HCT116 (cell line): Measurements from ENCODE around the gene ZNF503. TPM values are rescaled to one million over a fixed set of nuclear protein-coding genes. Genes with fewer than 3 reads are reported as not detected.

ENCODE experiments used
- ATAC-seq: fragments of 200-7000 bp; cut with Tn5 transposase; 2 replicates; pipeline ENCODE4 v1.9.1; 2020; ENCODE audit warnings: mild to moderate bottlenecking, moderate library complexity
- BruUV-seq: library from RNA; stranded (reverse); fragments of 400-500 nt; replicated peaks from 2 replicates; lab custom pipeline; 2021; lab: Mats Ljungman, UMichigan
- CTCF ChIA-PET: fragments of 300-600 bp; sonication (Branson Sonifier 250); formaldehyde crosslinking; loops from one replicate; lab custom pipeline; 2021; ENCODE audit warnings: antibody characterized with exemption; lab: Charles Lee
- POLR2A ChIA-PET: fragments of 300-600, 350-600 bp; sonication (Branson Sonifier 250); formaldehyde crosslinking; loops from one replicate; lab custom pipeline; 2021; ENCODE audit warnings: antibody characterized with exemption; lab: Charles Lee
- RAD21 ChIA-PET, 2 experiments: fragments of 300-600 bp; sonication (Branson Sonifier 250); formaldehyde crosslinking; loops; one replicate each; lab custom pipeline; 2023; ENCODE audit warnings: low total read pairs in 2 of 2; ENCODE audit not compliant: uncharacterized antibody in 2 of 2, unreplicated experiment in 2 of 2, low non-redundant PET in 1 of 2; lab: Charles Lee
- DNase-seq: peaks from one replicate; pipeline ENCODE4 v3.0.0-alpha.2; 2010; ENCODE audit warnings: low read depth, low spot score
- H2AFZ ChIP-seq: fragments of 200-600 bp; shearing (Covaris generic), sonication (generic); 2 replicates; pipeline ENCODE4 v1.6.1; 2017; ENCODE audit warnings: low read depth, mixed run types, mixed read lengths, antibody characterized with exemption, low read length; ENCODE audit not compliant: poor library complexity, severe bottlenecking
- H3K27ac ChIP-seq: 2 replicates; pipeline ENCODE4 v1.5.1; 2012; ENCODE audit warnings: low read depth, low read length
- H3K27me3 ChIP-seq: fragments of 200-600 bp; sonication (generic); 2 replicates; pipeline ENCODE4 v1.6.1; 2016; ENCODE audit warnings: mixed run types, low read length, mixed read lengths; ENCODE audit not compliant: insufficient read depth
- H3K36me3 ChIP-seq, 2 experiments: fragments of 200-500 bp in 1 of 2; fragments of 200-600 bp in 1 of 2; sonication (Bioruptor generic) in 1 of 2; sonication (generic) in 1 of 2; 2 replicates each; pipeline versions ENCODE4 v1.5.1 to v1.6.1; 2014 to 2016; ENCODE audit warnings: low read length in 2 of 2, inconsistent platforms in 1 of 2, mixed read lengths in 1 of 2, mixed run types in 1 of 2; ENCODE audit not compliant: insufficient read depth in 2 of 2, control insufficient read depth in 1 of 2
- H3K4me1 ChIP-seq, 2 experiments: fragments of 200-600 bp in 1 of 2; sonication (generic) in 1 of 2; 2 replicates each; pipeline versions ENCODE4 v1.5.1 to v1.6.1; 2012 to 2017; ENCODE audit warnings: low read length in 2 of 2, inconsistent platforms in 1 of 2, mild to moderate bottlenecking in 1 of 2, mixed read lengths in 1 of 2, mixed run types in 1 of 2, moderate library complexity in 1 of 2; ENCODE audit not compliant: insufficient read depth in 2 of 2, control insufficient read depth in 1 of 2
- H3K4me2 ChIP-seq: fragments of 200-600 bp; sonication (generic); 2 replicates; pipeline ENCODE4 v1.6.1; 2017; ENCODE audit warnings: mixed run types, low read length, mixed read lengths
- H3K4me3 ChIP-seq, 2 experiments: fragments of 200-600 bp in 1 of 2; sonication (generic) in 1 of 2; replicated peaks in 1 of 2; 2 replicates each; pipeline ENCODE4 v1.5.1; 2011 to 2016; ENCODE audit warnings: low read length in 2 of 2, control low read depth in 1 of 2, low read depth in 1 of 2, mild to moderate bottlenecking in 1 of 2, mixed read lengths in 1 of 2, mixed run types in 1 of 2
- H3K79me2 ChIP-seq: fragments of 200-600 bp; sonication (generic); 2 replicates; pipeline ENCODE4 v1.6.1; 2017; ENCODE audit warnings: mild to moderate bottlenecking, mixed run types, low read length, moderate library complexity, mixed read lengths; ENCODE audit not compliant: insufficient read depth
- H3K9ac ChIP-seq: fragments of 200-600 bp; sonication (generic); 2 replicates; pipeline ENCODE4 v1.6.1; 2016; ENCODE audit warnings: low read length, mixed read lengths
- H3K9me2 ChIP-seq: fragments of 200-600 bp; sonication (generic), shearing (Covaris generic); 2 replicates; pipeline ENCODE4 v1.6.1; 2017; ENCODE audit warnings: mixed run types, mild to moderate bottlenecking, moderate library complexity; ENCODE audit not compliant: insufficient read depth
- H3K9me3 ChIP-seq, 2 experiments: fragments of 200-500 bp in 1 of 2; fragments of 200-600 bp in 1 of 2; sonication (Bioruptor generic) in 1 of 2; sonication (generic) in 1 of 2; 2 replicates each; pipeline ENCODE4 v1.6.1; 2014 to 2017; ENCODE audit warnings: low read length in 2 of 2, mixed read lengths in 2 of 2, inconsistent platforms in 1 of 2, low read depth in 1 of 2, mild to moderate bottlenecking in 1 of 2, mixed run types in 1 of 2, moderate library complexity in 1 of 2; ENCODE audit not compliant: control insufficient read depth in 1 of 2, insufficient read depth in 1 of 2
- H4K20me1 ChIP-seq: fragments of 200-600 bp; sonication (generic), shearing (Covaris generic); 2 replicates; pipeline ENCODE4 v1.6.1; 2017; ENCODE audit warnings: mixed run types, mild to moderate bottlenecking, moderate library complexity; ENCODE audit not compliant: insufficient read depth
- CTCF ChIP-seq, 3 experiments: fragments of 200-600 bp in 1 of 3; sonication (generic) in 1 of 3; IDR thresholded peaks in 2 of 3; conservative IDR thresholded peaks in 1 of 3; 2 replicates each; pipeline ENCODE4 v1.5.1; 2012 to 2017; ENCODE audit warnings: low read depth in 2 of 3, low read length in 2 of 3, antibody characterized with exemption in 1 of 3, borderline replicate concordance in 1 of 3, control low read depth in 1 of 3, mild to moderate bottlenecking in 1 of 3, mixed read lengths in 1 of 3, mixed run types in 1 of 3, moderate library complexity in 1 of 3; ENCODE audit not compliant: insufficient read depth in 1 of 3
- ELF1 ChIP-seq: IDR thresholded peaks from 2 replicates; pipeline ENCODE4 v1.6.1; 2012; ENCODE audit warnings: low read depth, borderline replicate concordance
- EZH2phosphoT487 ChIP-seq: fragments of 200-600 bp; IDR thresholded peaks from 2 replicates; pipeline ENCODE4 v1.6.1; 2018; ENCODE audit warnings: antibody characterized with exemption, borderline replicate concordance
- FOSL1 ChIP-seq: IDR thresholded peaks from 2 replicates; pipeline ENCODE4 v1.6.1; 2012; ENCODE audit warnings: low read depth
- POLR2A ChIP-seq: IDR thresholded peaks from 2 replicates; pipeline ENCODE4 v1.7.0; 2011; ENCODE audit warnings: borderline replicate concordance; ENCODE audit not compliant: insufficient read depth, insufficient read length; ENCODE audit errors: extremely low read depth
- SIN3A ChIP-seq: IDR thresholded peaks from 2 replicates; pipeline ENCODE4 v1.6.1; 2012; ENCODE audit warnings: low read depth
- TCF7L2 ChIP-seq: IDR thresholded peaks from 2 replicates; pipeline ENCODE4 v1.7.0; 2011; ENCODE audit warnings: borderline replicate concordance, inconsistent platforms; ENCODE audit not compliant: insufficient read depth, insufficient read length; ENCODE audit errors: extremely low read depth
- ZNF274 ChIP-seq: fragments of 200-500 bp; sonication (Bioruptor generic); IDR thresholded peaks from 2 replicates; pipeline ENCODE4 v1.6.1; 2014; ENCODE audit warnings: mild to moderate bottlenecking, low read depth, low read length, inconsistent platforms
- intact Hi-C: fragments of 100-400 bp; cut with micrococcal nuclease; formaldehyde crosslinking; loops from 2 replicates; pipeline ENCODE4 v1.10.0; 2022
- total RNA-seq: library from RNA; stranded (reverse); gene quantifications from one replicate; pipeline ENCODE4 v1.2.1, GENCODE V29; 2021; ENCODE audit not compliant: unreplicated experiment
- TF ChIP-seq, protein P1 (sequence below): IDR thresholded peaks from 2 replicates; pipeline ENCODE4 v1.6.1; 2012

ZNF503 gene
- total RNA-seq, 1 experiment from 2014 or later: 30.4 TPM

DNA sequence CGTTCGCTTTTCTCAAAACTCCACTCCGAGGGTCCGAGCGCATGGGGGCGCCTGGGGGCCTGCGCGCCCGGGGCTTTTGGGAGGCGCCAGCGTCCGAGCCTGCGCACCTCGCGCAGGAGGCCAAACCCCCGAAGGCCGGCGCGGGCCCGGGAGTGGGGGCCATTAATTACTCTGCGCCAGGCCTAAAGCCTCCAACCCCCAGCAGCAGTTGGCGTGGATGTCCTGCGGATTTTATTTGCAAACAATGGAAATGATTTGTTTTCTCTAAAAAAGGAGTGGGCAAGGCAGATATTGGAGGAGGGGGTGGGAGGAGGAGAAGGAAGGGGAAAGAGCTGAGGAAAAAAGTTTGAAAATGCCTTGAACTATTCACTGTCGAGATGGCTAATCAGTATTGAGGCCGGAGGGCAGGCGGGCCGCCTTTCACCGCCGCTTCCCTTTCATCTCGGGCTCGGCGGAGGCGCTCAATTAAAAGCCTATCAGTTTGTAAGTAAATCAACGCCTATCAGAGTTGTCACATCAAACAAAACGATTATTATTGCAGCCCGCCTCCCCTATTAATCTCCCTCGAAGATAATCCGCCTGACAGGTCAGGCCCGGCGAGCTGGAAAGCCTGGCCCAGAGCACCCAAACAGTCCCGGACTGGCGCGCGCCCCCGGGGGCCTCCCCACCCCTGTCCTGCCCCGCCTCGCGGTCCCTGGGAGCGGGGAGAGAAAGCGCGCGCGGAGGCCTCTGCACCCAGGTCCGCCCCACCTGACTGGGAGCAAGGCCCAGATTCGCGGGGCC lies 3.4 kb upstream of the ZNF503 start:
- CTCF ChIA-PET: interaction anchor here (1.3 kb wide), 1 partner anchor 10 kb away, joined by 3 read pairs; no protein-coding TSS in a partner anchor
- peaks cover 18 to 51% of the 10 kb centered on the region in 2 experiments; a peak in 3 of 4 replicates for H3K4me1 ChIP-seq

More for the DNA sequence above, 3.4 kb upstream of the ZNF503 start:
- no TSS peak for BruUV-seq
- H3K9ac ChIP-seq: peak overlapping the region; percentile 92
- intact Hi-C loops: loop anchor here (5.0 kb wide), 1 partner anchor 697 kb away; no protein-coding TSS in a partner anchor
- ChIA-PET RAD21 (no interaction called here), POLR2A (no interaction called here)
- H4K20me1 ChIP-seq: no peaks in the 10 kb centered on the region
- H3K4me2 ChIP-seq: peak overlapping the region; percentile 100
- no peaks in the 10 kb centered on the region; a peak in 1 of 4 replicates for H3K36me3 ChIP-seq
- H3K27me3 ChIP-seq: no peaks in the 10 kb centered on the region
- H3K9me3 ChIP-seq: no peaks in the 10 kb centered on the region
- peak overlapping the region; percentile 5 for H2AFZ ChIP-seq
- ATAC-seq: no peak
- H3K4me3 ChIP-seq: peak overlapping the region; percentile 93 to 96
- TF ChIP-seq TCF7L2 (peak; percentile 97), SIN3A (no peak), EZH2phosphoT487 (no peak), FOSL1 (no peak), ELF1 (no peak), CTCF (IDR thresholded peaks at IDR 0.05 in 2 of 3, conservative IDR thresholded peaks at IDR 0.05 in 1 of 3; ENCODE audit: borderline replicate concordance in 1 of 3, insufficient read depth in 1 of 3, low read depth in 2 of 3, low read length in 2 of 3) (no peak), POLR2A (no peak), ZNF274 (no peak)
- TF ChIP-seq, protein P1, sequence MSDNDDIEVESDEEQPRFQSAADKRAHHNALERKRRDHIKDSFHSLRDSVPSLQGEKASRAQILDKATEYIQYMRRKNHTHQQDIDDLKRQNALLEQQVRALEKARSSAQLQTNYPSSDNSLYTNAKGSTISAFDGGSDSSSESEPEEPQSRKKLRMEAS: no peak
- TF ChIP-seq, all 23 proteins: peak for 1
- Histone ChIP-seq H3K27ac (peak overlapping the region; percentile 97), H3K79me2 (peaks cover 25% of the 10 kb centered on the region), H3K9me2 (no peaks in the 10 kb centered on the region)
- DNase-seq: no peak
